C1 segment of cervical spinal cord (tissue), 14 donors: ENCODE results near the gene SSH2.
"Not testable (repeated sequence)": the region's sequence is repeated elsewhere in the genome, so short reads cannot be mapped to it uniquely, and the experiment has no call there.

Source experiments
- DNase-seq, 14 donors: peaks; one replicate each; lab custom pipeline; 2025; lab: John Stamatoyannopoulos, UW

Gene SSH2

GRCh38 chr17:29874358-29874757 is 55.7 kb downstream of the SSH2 start:
- not testable (repeated sequence) for DNase-seq

GRCh38 chr17:29873476-29873875 is 56.6 kb downstream of the SSH2 start:
- DNase-seq: no peak

- DNase-seq: no peak
Measured at GRCh38 chr17:29870836-29871465, 59.1 kb downstream of the SSH2 start.

- no peak for DNase-seq
Measured at GRCh38 chr17:29867643-29868181, 62.3 kb downstream of the SSH2 start.

- no peak for DNase-seq
Measured at GRCh38 chr17:29866746-29867404, 63.2 kb downstream of the SSH2 start.

- no peak for DNase-seq
Measured at GRCh38 chr17:29864615-29865014, 65.4 kb downstream of the SSH2 start.

GRCh38 chr17:29864123-29864522 is 65.9 kb downstream of the SSH2 start:
- not testable (repeated sequence) for DNase-seq

- no peak for DNase-seq
Measured at GRCh38 chr17:29862951-29863350, 67.1 kb downstream of the SSH2 start.

- no peak for DNase-seq
Measured at GRCh38 chr17:29862127-29862526, 67.9 kb downstream of the SSH2 start.

- not testable (repeated sequence) for DNase-seq
Measured at GRCh38 chr17:29859445-29859844, 70.6 kb downstream of the SSH2 start.

GRCh38 chr17:29857823-29858222 is 72.2 kb downstream of the SSH2 start:
- no peak for DNase-seq

GRCh38 chr17:29857105-29857504 is 72.9 kb downstream of the SSH2 start:
- DNase-seq: not testable (repeated sequence)

- DNase-seq: no peak
Measured at GRCh38 chr17:29855686-29856085, 74.3 kb downstream of the SSH2 start.

- no peak for DNase-seq
Measured at GRCh38 chr17:29848737-29849136, 81.3 kb downstream of the SSH2 start.

GRCh38 chr17:29847527-29848400 is 82.3 kb downstream of the SSH2 start:
- peak in 1 of 14 donors; percentile 7 for DNase-seq

- DNase-seq: no peak
Measured at GRCh38 chr17:29847118-29847517, 82.9 kb downstream of the SSH2 start.

- DNase-seq: no peak
Measured at GRCh38 chr17:29846298-29846697, 83.7 kb downstream of the SSH2 start.

- DNase-seq: no peak
Measured at GRCh38 chr17:29844339-29845048, 85.5 kb downstream of the SSH2 start.

GRCh38 chr17:29840884-29841283 is 89.1 kb downstream of the SSH2 start:
- no peak for DNase-seq

- no peak for DNase-seq
Measured at GRCh38 chr17:29839656-29840055, 90.4 kb downstream of the SSH2 start.

GRCh38 chr17:29838961-29839360 is 91.1 kb downstream of the SSH2 start:
- peak in 1 of 14 donors; percentile 35 for DNase-seq

GRCh38 chr17:29837531-29837930 is 92.5 kb downstream of the SSH2 start:
- DNase-seq: no peak
